Measurements from ENCODE around the gene POSTN.

DNA sequence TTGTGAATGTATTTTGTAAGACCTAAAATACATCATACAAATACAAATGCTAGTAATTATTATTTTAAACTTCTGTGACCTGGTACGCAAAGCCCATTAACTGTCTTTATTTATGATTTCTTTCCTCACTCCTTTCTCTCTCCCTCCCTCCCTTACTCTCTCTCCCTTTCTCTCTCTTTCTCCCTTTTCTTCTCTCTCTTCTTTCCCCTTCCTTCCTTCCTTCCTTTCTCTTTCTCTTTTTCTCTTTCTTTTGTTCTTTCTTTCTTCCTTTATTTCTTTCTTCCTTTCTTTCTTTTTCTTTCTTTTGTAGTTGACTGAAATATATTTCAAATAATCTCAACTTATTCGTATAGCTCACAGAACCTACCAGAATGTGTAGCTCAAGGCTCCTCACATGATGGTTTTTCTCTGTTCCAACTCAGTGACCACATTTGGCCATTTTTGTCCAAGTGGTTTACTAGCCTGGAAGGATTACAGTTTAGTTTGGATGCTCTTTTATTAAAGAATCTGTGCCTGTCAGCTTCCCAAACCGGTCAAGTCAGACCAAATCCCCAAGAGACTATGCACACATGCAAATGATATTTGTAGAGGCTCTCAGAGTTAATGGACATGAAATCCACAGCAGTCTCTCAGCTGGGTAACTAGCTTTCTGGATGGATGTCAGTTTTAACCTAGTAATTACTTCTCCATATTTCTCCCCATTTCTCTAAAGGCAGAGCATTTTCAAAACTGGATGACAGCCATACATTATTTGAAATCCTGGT is 71.7 kb downstream of the POSTN start:
- TF ChIP-seq ZNF8 (CRISPR knock-in tag; IDR thresholded peaks at IDR 0.05) = no peak
- no peak for TF ChIP-seq BACH2 (CRISPR knock-in tag; IDR thresholded peaks at IDR 0.05; ENCODE audit: borderline replicate concordance)
- TF ChIP-seq, protein P1, sequence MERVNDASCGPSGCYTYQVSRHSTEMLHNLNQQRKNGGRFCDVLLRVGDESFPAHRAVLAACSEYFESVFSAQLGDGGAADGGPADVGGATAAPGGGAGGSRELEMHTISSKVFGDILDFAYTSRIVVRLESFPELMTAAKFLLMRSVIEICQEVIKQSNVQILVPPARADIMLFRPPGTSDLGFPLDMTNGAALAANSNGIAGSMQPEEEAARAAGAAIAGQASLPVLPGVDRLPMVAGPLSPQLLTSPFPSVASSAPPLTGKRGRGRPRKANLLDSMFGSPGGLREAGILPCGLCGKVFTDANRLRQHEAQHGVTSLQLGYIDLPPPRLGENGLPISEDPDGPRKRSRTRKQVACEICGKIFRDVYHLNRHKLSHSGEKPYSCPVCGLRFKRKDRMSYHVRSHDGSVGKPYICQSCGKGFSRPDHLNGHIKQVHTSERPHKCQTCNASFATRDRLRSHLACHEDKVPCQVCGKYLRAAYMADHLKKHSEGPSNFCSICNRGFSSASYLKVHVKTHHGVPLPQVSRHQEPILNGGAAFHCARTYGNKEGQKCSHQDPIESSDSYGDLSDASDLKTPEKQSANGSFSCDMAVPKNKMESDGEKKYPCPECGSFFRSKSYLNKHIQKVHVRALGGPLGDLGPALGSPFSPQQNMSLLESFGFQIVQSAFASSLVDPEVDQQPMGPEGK (CRISPR knock-in tag; IDR thresholded peaks at IDR 0.05; ENCODE audit: borderline replicate concordance) = no peak
- TF ChIP-seq OSR1 (CRISPR knock-in tag; IDR thresholded peaks at IDR 0.05) = no peak
- TF ChIP-seq ZFP3 (CRISPR knock-in tag; IDR thresholded peaks at IDR 0.05) = no peak
